ENCODE data around the gene CYS1. TPM values are rescaled to one million over a fixed set of nuclear protein-coding genes. Genes with fewer than 3 reads are reported as not detected.
"Not testable (repeated sequence)": the region's sequence is repeated elsewhere in the genome, so short reads cannot be mapped to it uniquely, and the experiment has no call there.

CYS1 gene
- total RNA-seq, 2 experiments from 2014 or later = 0.50 to 1.1 TPM

GRCh38 chr2:10016001-10016801 is 64.0 kb downstream of the CYS1 start:
- DNase-seq = no peak
- Mint-ChIP-seq H3K9me3 (ENCODE audit: insufficient read depth) (no peaks in the 10 kb centered on the region), H3K36me3 (ENCODE audit: low read depth) (no peaks in the 10 kb centered on the region), H3K4me3 (no peak overlapping the region), H3K4me1 (ENCODE audit: low read depth) (no peaks in the 10 kb centered on the region), H3K27ac (no peak overlapping the region), H3K27me3 (ENCODE audit: low read depth) (peaks cover 4% of the 10 kb centered on the region)
- POLR2A ChIA-PET = no interaction called here
- ATAC-seq = no peak
- CTCF ChIA-PET = no interaction called here

- H3K27me3 Mint-ChIP-seq (ENCODE audit: low read depth); DNase-seq; H3K36me3 Mint-ChIP-seq (ENCODE audit: low read depth); H3K4me3 Mint-ChIP-seq; H3K9me3 Mint-ChIP-seq (ENCODE audit: insufficient read depth); H3K27ac Mint-ChIP-seq; H3K4me1 Mint-ChIP-seq (ENCODE audit: low read depth); POLR2A ChIA-PET; CTCF ChIA-PET; ATAC-seq: not testable (repeated sequence)
Measured at GRCh38 chr2:10015376-10015989, 64.7 kb downstream of the CYS1 start.

GRCh38 chr2:10014418-10015190 is 65.6 kb downstream of the CYS1 start:
- DNase-seq (no peak), ATAC-seq (no peak)
- ChIA-PET CTCF (no interaction called here), POLR2A (no interaction called here)
- Mint-ChIP-seq H3K4me1 (ENCODE audit: low read depth) (no peaks in the 10 kb centered on the region), H3K9me3 (ENCODE audit: insufficient read depth) (no peaks in the 10 kb centered on the region), H3K36me3 (ENCODE audit: low read depth) (no peaks in the 10 kb centered on the region), H3K27ac (no peak overlapping the region), H3K27me3 (ENCODE audit: low read depth) (peaks cover 4% of the 10 kb centered on the region), H3K4me3 (no peak overlapping the region)

GRCh38 chr2:10013651-10014417 is 66.4 kb downstream of the CYS1 start:
- H3K4me3 Mint-ChIP-seq; H3K36me3 Mint-ChIP-seq (ENCODE audit: low read depth); CTCF ChIA-PET; H3K4me1 Mint-ChIP-seq (ENCODE audit: low read depth); DNase-seq; POLR2A ChIA-PET; ATAC-seq; H3K27ac Mint-ChIP-seq; H3K9me3 Mint-ChIP-seq (ENCODE audit: insufficient read depth); H3K27me3 Mint-ChIP-seq (ENCODE audit: low read depth): not testable (repeated sequence)

- ChIA-PET POLR2A (no interaction called here), CTCF (no interaction called here)
- no peaks in the 10 kb centered on the region for H3K36me3 Mint-ChIP-seq (ENCODE audit: low read depth)
- no peak overlapping the region for H3K27ac Mint-ChIP-seq
- H3K27me3 Mint-ChIP-seq (ENCODE audit: low read depth) = peaks cover 2% of the 10 kb centered on the region
- no peaks in the 10 kb centered on the region for H3K9me3 Mint-ChIP-seq (ENCODE audit: insufficient read depth)
- no peaks in the 10 kb centered on the region for H3K4me1 Mint-ChIP-seq (ENCODE audit: low read depth)
- DNase-seq = no peak
- H3K4me3 Mint-ChIP-seq = no peak overlapping the region
- ATAC-seq = no peak
Measured at GRCh38 chr2:10012963-10013461, 67.2 kb downstream of the CYS1 start.

GRCh38 chr2:10012366-10012962 is 67.7 kb downstream of the CYS1 start:
- POLR2A ChIA-PET; H3K27me3 Mint-ChIP-seq (ENCODE audit: low read depth); DNase-seq; H3K4me1 Mint-ChIP-seq (ENCODE audit: low read depth); CTCF ChIA-PET; H3K9me3 Mint-ChIP-seq (ENCODE audit: insufficient read depth); ATAC-seq; H3K4me3 Mint-ChIP-seq; H3K36me3 Mint-ChIP-seq (ENCODE audit: low read depth); H3K27ac Mint-ChIP-seq: not testable (repeated sequence)

- DNase-seq; H3K27me3 Mint-ChIP-seq (ENCODE audit: low read depth); CTCF ChIA-PET; H3K27ac Mint-ChIP-seq; H3K9me3 Mint-ChIP-seq (ENCODE audit: insufficient read depth); ATAC-seq; H3K36me3 Mint-ChIP-seq (ENCODE audit: low read depth); POLR2A ChIA-PET; H3K4me3 Mint-ChIP-seq; H3K4me1 Mint-ChIP-seq (ENCODE audit: low read depth): not testable (repeated sequence)
Measured at GRCh38 chr2:10011606-10012325, 68.4 kb downstream of the CYS1 start.

- POLR2A ChIA-PET; H3K4me3 Mint-ChIP-seq; H3K27ac Mint-ChIP-seq; DNase-seq; H3K9me3 Mint-ChIP-seq (ENCODE audit: insufficient read depth); H3K4me1 Mint-ChIP-seq (ENCODE audit: low read depth); H3K36me3 Mint-ChIP-seq (ENCODE audit: low read depth); CTCF ChIA-PET; ATAC-seq: not testable (repeated sequence)
- peaks cover 11% of the 10 kb centered on the region for H3K27me3 Mint-ChIP-seq (ENCODE audit: low read depth)
Measured at GRCh38 chr2:10010861-10011605, 69.2 kb downstream of the CYS1 start.

- Mint-ChIP-seq H3K4me3 (no peak overlapping the region), H3K27me3 (ENCODE audit: low read depth) (peaks cover 18% of the 10 kb centered on the region), H3K27ac (no peak overlapping the region), H3K36me3 (ENCODE audit: low read depth) (no peaks in the 10 kb centered on the region), H3K4me1 (ENCODE audit: low read depth) (no peaks in the 10 kb centered on the region), H3K9me3 (ENCODE audit: insufficient read depth) (no peaks in the 10 kb centered on the region)
- DNase-seq (no peak), ATAC-seq (no peak)
- ChIA-PET POLR2A (no interaction called here), CTCF (no interaction called here)
Measured at GRCh38 chr2:10009811-10010781, 70.1 kb downstream of the CYS1 start.

GRCh38 chr2:10009271-10009810 is 70.9 kb downstream of the CYS1 start:
- ChIA-PET POLR2A (no interaction called here), CTCF (no interaction called here)
- Mint-ChIP-seq H3K27me3 (ENCODE audit: low read depth) (peaks cover 18% of the 10 kb centered on the region), H3K9me3 (ENCODE audit: insufficient read depth) (no peaks in the 10 kb centered on the region), H3K36me3 (ENCODE audit: low read depth) (no peaks in the 10 kb centered on the region), H3K4me1 (ENCODE audit: low read depth) (no peaks in the 10 kb centered on the region), H3K4me3 (no peak overlapping the region), H3K27ac (no peak overlapping the region)
- ATAC-seq (no peak), DNase-seq (no peak)
